Measurements from ENCODE around the gene C1QTNF8.

- TF ChIP-seq CTCF (conservative IDR thresholded peaks at IDR 0.05), result no peak
- TF ChIP-seq EZH2 (IDR thresholded peaks at IDR 0.05; ENCODE audit: low read depth), result no peak
Observed at GRCh38 chr16:1049976-1050247, 46.1 kb downstream of the C1QTNF8 start.

All from PC-9 (cell line).